SK-N-SH (cell line): Measurements from ENCODE around the gene GRHL3. TPM values are rescaled to one million over a fixed set of nuclear protein-coding genes. Genes with fewer than 3 reads are reported as not detected.

ENCODE experiments used
- CTCF ChIA-PET: fragments of 300-600, 350-600 bp; formaldehyde crosslinking; extraction: SDS; loops from one replicate; lab custom pipeline; 2021; lab: Yijun Ruan, JAX
- POLR2A ChIA-PET: fragments of 350-600 bp; sonication (Branson Sonifier 250); formaldehyde crosslinking; extraction: SDS; loops from one replicate; lab custom pipeline; 2020; ENCODE audit warnings: antibody characterized with exemption, inconsistent platforms; lab: Yijun Ruan, JAX
- DNase-seq: peaks from one replicate; pipeline ENCODE4 v3.0.0; 2012
- H2AFZ ChIP-seq: fragments of 200-600 bp; sonication (generic); 2 replicates; pipeline ENCODE4 v1.8.1; 2016; ENCODE audit warnings: antibody characterized with exemption, mild to moderate bottlenecking, low read depth
- H3F3A ChIP-seq: fragments of 200-600 bp; sonication (generic); replicated peaks from 2 replicates; pipeline ENCODE3; 2016; ENCODE audit warnings: antibody characterized with exemption, mild to moderate bottlenecking; ENCODE audit not compliant: insufficient read depth
- H3K27ac ChIP-seq, 2 experiments: fragments of 200-500 bp in 1 of 2; fragments of 200-600 bp in 1 of 2; sonication (Bioruptor generic) in 1 of 2; sonication (generic), shearing (Covaris generic) in 1 of 2; 2 replicates each; pipeline versions ENCODE4 v1.5.1 to v1.6.1; 2014 to 2016; ENCODE audit warnings: low read depth in 2 of 2, inconsistent platforms in 1 of 2, low read length in 1 of 2, mild to moderate bottlenecking in 1 of 2, mixed read lengths in 1 of 2
- H3K27me3 ChIP-seq: fragments of 200-600 bp; sonication (generic), shearing (Covaris generic); 2 replicates; pipeline ENCODE4 v1.6.1; 2016; ENCODE audit warnings: mixed run types; ENCODE audit not compliant: insufficient read depth
- H3K36me3 ChIP-seq, 2 experiments: fragments of 200-500 bp in 1 of 2; fragments of 200-600 bp in 1 of 2; sonication (Bioruptor generic) in 1 of 2; sonication (generic) in 1 of 2; replicated peaks in 1 of 2; 2 replicates each; pipeline versions ENCODE3 to v1.5.1; 2014 to 2016; ENCODE audit warnings: low read length in 1 of 2, mild to moderate bottlenecking in 1 of 2; ENCODE audit not compliant: insufficient read depth in 2 of 2, control insufficient read depth in 1 of 2
- H3K4me1 ChIP-seq, 2 experiments: fragments of 200-500 bp in 1 of 2; fragments of 200-600 bp in 1 of 2; sonication (Bioruptor generic) in 1 of 2; sonication (generic), shearing (Covaris generic) in 1 of 2; 2 replicates each; pipeline versions ENCODE4 v1.5.1 to v1.6.1; 2014 to 2016; ENCODE audit warnings: low read depth in 1 of 2, low read length in 1 of 2, mixed run types in 1 of 2; ENCODE audit not compliant: insufficient read depth in 2 of 2, control insufficient read depth in 1 of 2
- H3K4me2 ChIP-seq: fragments of 200-600 bp; sonication (generic), shearing (Covaris generic); 2 replicates; pipeline ENCODE4 v1.6.1; 2017; ENCODE audit warnings: mixed run types
- H3K4me3 ChIP-seq, 2 experiments: fragments of 200-500 bp in 1 of 2; fragments of 200-600 bp in 1 of 2; sonication (Bioruptor generic) in 1 of 2; sonication (generic), shearing (Covaris generic) in 1 of 2; 2 replicates each; pipeline versions ENCODE4 v1.5.1 to v1.8.1; 2014 to 2016; ENCODE audit warnings: low read depth in 2 of 2, inconsistent platforms in 1 of 2, low read length in 1 of 2, mild to moderate bottlenecking in 1 of 2, mixed read lengths in 1 of 2, moderate library complexity in 1 of 2
- H3K79me2 ChIP-seq: fragments of 200-600 bp; sonication (generic); 2 replicates; pipeline ENCODE4 v1.8.1; 2017; ENCODE audit warnings: mild to moderate bottlenecking; ENCODE audit not compliant: insufficient read depth
- H3K9ac ChIP-seq: fragments of 200-600 bp; sonication (generic); 2 replicates; pipeline ENCODE4 v1.6.1; 2017; ENCODE audit warnings: mixed run types
- H3K9me2 ChIP-seq: fragments of 200-600 bp; sonication (generic); 2 replicates; pipeline ENCODE4 v1.6.1; 2017; ENCODE audit warnings: mixed run types
- H3K9me3 ChIP-seq: fragments of 200-600 bp; sonication (generic); 2 replicates; pipeline ENCODE4 v1.6.1; 2017; ENCODE audit warnings: mixed run types, mild to moderate bottlenecking, moderate library complexity
- H4K20me1 ChIP-seq: fragments of 200-600 bp; sonication (generic); 2 replicates; pipeline ENCODE4 v1.6.1; 2017; ENCODE audit warnings: mild to moderate bottlenecking, mixed run types; ENCODE audit not compliant: insufficient read depth
- EP300 ChIP-seq, 2 experiments: IDR thresholded peaks; 2 replicates each; pipeline versions ENCODE4 v1.4.0 to v1.6.1; 2012; ENCODE audit warnings: borderline replicate concordance in 1 of 2, low read depth in 1 of 2, low read length in 1 of 2
- FOSL2 ChIP-seq: IDR thresholded peaks from 2 replicates; pipeline ENCODE4 v1.4.0; 2012; ENCODE audit warnings: low read depth, mild to moderate bottlenecking, moderate library complexity, borderline replicate concordance
- FOXM1 ChIP-seq: IDR thresholded peaks from 2 replicates; pipeline ENCODE4 v1.4.0; 2012; ENCODE audit warnings: low read depth, mild to moderate bottlenecking
- JUND ChIP-seq: IDR thresholded peaks from 2 replicates; pipeline ENCODE4 v1.4.0; 2012
- MEF2A ChIP-seq: IDR thresholded peaks from 2 replicates; pipeline ENCODE4 v1.4.0; 2012; ENCODE audit warnings: low read depth, borderline replicate concordance
- NFIC ChIP-seq: IDR thresholded peaks from 2 replicates; pipeline ENCODE4 v1.4.0; 2012; ENCODE audit warnings: borderline replicate concordance
- PBX3 ChIP-seq: IDR thresholded peaks from 2 replicates; pipeline ENCODE4; 2012
- POLR2AphosphoS5 ChIP-seq: IDR thresholded peaks from 2 replicates; pipeline ENCODE4 v1.6.1; 2012; ENCODE audit warnings: low read depth, low read length
- RAD21 ChIP-seq: IDR thresholded peaks from 2 replicates; pipeline ENCODE4 v1.6.1; 2012; ENCODE audit warnings: mild to moderate bottlenecking, low read length
- REST ChIP-seq: IDR thresholded peaks from 2 replicates; pipeline ENCODE4 v1.6.1; 2012; ENCODE audit warnings: mild to moderate bottlenecking, low read depth, low read length, moderate library complexity
- RXRA ChIP-seq: IDR thresholded peaks from 2 replicates; pipeline ENCODE4 v1.4.0; 2012; ENCODE audit warnings: low read depth, mild to moderate bottlenecking, borderline replicate concordance
- SIN3A ChIP-seq: IDR thresholded peaks from 2 replicates; pipeline ENCODE4 v1.6.1; 2012; ENCODE audit warnings: low read depth, mild to moderate bottlenecking, low read length, moderate library complexity, borderline replicate concordance
- ZBTB33 ChIP-seq: IDR thresholded peaks from 2 replicates; pipeline ENCODE4 v1.4.0; 2012; ENCODE audit warnings: low read depth, borderline replicate concordance
- WGBS: methylation state at CpG from one replicate; pipeline ENCODE4 v1.1.6; 2017; ENCODE audit warnings: low lambda C conversion rate; 5-methylcytosine and 5-hydroxymethylcytosine counted together
- polyA plus RNA-seq, 3 experiments: library from polyadenylated mRNA; depleted of rRNA; stranded (reverse); fragments of >200 nt; gene quantifications; 2 replicates each; pipeline ENCODE4 v1.2.3, GENCODE V29; 2012

The GRHL3 gene
- polyA plus RNA-seq, 1 of the 3 experiments (the other 2 are of a cell fraction): 0.05 TPM

- TF ChIP-seq REST: no peak
- no peak for TF ChIP-seq FOSL2
These were observed 37.6 kb upstream of the GRHL3 start (continued) for GRCh38 chr1:24281591-24281990.

- H3K79me2 ChIP-seq: no peaks in the 10 kb centered on the region
- H3K4me3 ChIP-seq: no peak overlapping the region
- H3K9me3 ChIP-seq: no peaks in the 10 kb centered on the region
- peaks cover 7% of the 10 kb centered on the region for H3F3A ChIP-seq
- no peak for DNase-seq
- no peaks in the 10 kb centered on the region for H3K9me2 ChIP-seq
- H3K36me3 ChIP-seq: no peaks in the 10 kb centered on the region
- H3K27ac ChIP-seq: no peak overlapping the region
- H4K20me1 ChIP-seq: peaks cover 4% of the 10 kb centered on the region; the same call in 1 of the 2 replicates
- ChIA-PET POLR2A (no interaction called here), CTCF (interaction anchor here (1.3 kb wide), 1 partner anchor 83 kb away, joined by 3 read pairs; no protein-coding TSS in a partner anchor)
- H3K4me1 ChIP-seq: peaks cover 7 to 10% of the 10 kb centered on the region in 2 experiments; a peak in 1 of 4 replicates
- H2AFZ ChIP-seq: no peak overlapping the region
- no peaks in the 10 kb centered on the region; the same call in 1 of the 2 replicates for H3K27me3 ChIP-seq
- TF ChIP-seq EP300 (IDR thresholded peaks at IDR 0.05; ENCODE audit: borderline replicate concordance in 1 of 2, low read depth in 1 of 2, low read length in 1 of 2) (no peak), RAD21 (no peak), FOXM1 (no peak), POLR2AphosphoS5 (no peak), JUND (no peak), MEF2A (no peak)
- WGBS: 71% methylated on average over 1 of the region's 1 CpG
- no peak overlapping the region for H3K9ac ChIP-seq
- no peak overlapping the region for H3K4me2 ChIP-seq
These were observed 36.7 kb upstream of the GRHL3 start for GRCh38 chr1:24282491-24282890.

- H3F3A ChIP-seq: peaks cover 7% of the 10 kb centered on the region
- WGBS: 37% methylated on average over 6 of the region's 10 CpGs
- POLR2A ChIA-PET: no interaction called here
- no peaks in the 10 kb centered on the region for H3K9me2 ChIP-seq
- H3K4me3 ChIP-seq: no peak overlapping the region
- peak overlapping the region; percentile 63; the same call in 1 of the 2 replicates for H3K4me2 ChIP-seq
- H3K79me2 ChIP-seq: no peaks in the 10 kb centered on the region
- no peak overlapping the region for H2AFZ ChIP-seq
- DNase-seq: no peak
- CTCF ChIA-PET: interaction anchor here (0.8 kb wide), 1 partner anchor 133 kb away, joined by 3 read pairs; no protein-coding TSS in a partner anchor
- peaks cover 4% of the 10 kb centered on the region; the same call in 1 of the 2 replicates for H4K20me1 ChIP-seq
- no peak overlapping the region for H3K9ac ChIP-seq
- no peaks in the 10 kb centered on the region; the same call in 1 of the 2 replicates for H3K27me3 ChIP-seq
- peak overlapping the region in 1 of 2 experiments; percentile 58; a peak in 2 of 4 replicates for H3K27ac ChIP-seq
- H3K9me3 ChIP-seq: no peaks in the 10 kb centered on the region
- H3K4me1 ChIP-seq: peaks cover 7 to 10% of the 10 kb centered on the region in 2 experiments; a peak in 1 of 4 replicates
- no peaks in the 10 kb centered on the region for H3K36me3 ChIP-seq
- TF ChIP-seq ZBTB33 (no peak), EP300 (IDR thresholded peaks at IDR 0.05; ENCODE audit: borderline replicate concordance in 1 of 2, low read depth in 1 of 2, low read length in 1 of 2) (peak; percentile 12 to 68; a peak in 2 of 4 replicates), NFIC (peak; percentile 99), SIN3A (peak; percentile 73; the same call in 1 of the 2 replicates), PBX3 (peak; percentile 71), FOXM1 (no peak), POLR2AphosphoS5 (peak; percentile 73; the same call in 1 of the 2 replicates), RXRA (peak; percentile 75; the same call in 1 of the 2 replicates), JUND (peak; percentile 92)
These were observed 35.6 kb upstream of the GRHL3 start for GRCh38 chr1:24283326-24284155.
